A204.1 (cell line): ENCODE data around the gene SCN2A.

Experiments used
- FAIRE-seq: peaks from 2 replicates; lab custom pipeline; 2012; peaks lifted over from hg19 to GRCh38; lab: Jason Lieb, UNC

Gene SCN2A

DNA sequence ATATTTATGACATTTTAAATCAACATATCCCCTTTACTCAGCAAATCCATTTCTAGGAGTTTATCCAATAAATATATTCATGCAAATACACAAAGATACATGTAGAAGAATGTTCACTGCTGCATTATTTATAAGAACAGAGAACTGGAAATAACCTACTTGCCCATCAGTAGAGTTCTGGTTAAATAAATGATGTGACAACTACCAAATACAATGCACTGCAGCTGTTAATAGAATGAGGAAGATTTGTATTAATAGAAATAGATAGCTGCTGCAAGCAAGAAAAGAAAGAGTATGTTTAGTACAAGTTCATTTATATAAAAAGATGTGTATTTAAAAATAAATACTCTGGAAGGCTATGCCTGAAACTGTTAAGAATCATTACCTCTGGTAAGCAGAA is 181.0 kb downstream of the SCN2A start:
- FAIRE-seq, result no peak

DNA sequence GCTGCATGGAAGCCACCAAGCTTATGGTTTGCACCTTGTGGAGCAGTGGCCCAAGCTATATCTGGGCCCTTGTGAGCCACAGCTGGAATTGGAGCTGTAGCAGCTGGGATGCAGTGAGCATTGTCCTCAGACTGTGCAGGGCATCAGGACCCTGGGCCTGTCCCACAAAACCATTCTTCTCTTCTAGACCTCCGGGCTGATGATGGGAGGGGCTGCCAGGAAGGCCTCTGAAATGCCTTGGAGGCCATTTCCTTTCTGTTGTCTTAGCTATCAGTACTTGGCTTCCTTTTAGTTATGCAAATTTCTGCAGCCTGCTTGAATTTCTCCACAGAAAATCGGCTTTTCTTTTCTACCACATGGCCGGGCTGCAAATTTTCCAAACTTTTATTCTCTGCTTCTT is 183.9 kb downstream of the SCN2A start:
- no peak for FAIRE-seq

DNA sequence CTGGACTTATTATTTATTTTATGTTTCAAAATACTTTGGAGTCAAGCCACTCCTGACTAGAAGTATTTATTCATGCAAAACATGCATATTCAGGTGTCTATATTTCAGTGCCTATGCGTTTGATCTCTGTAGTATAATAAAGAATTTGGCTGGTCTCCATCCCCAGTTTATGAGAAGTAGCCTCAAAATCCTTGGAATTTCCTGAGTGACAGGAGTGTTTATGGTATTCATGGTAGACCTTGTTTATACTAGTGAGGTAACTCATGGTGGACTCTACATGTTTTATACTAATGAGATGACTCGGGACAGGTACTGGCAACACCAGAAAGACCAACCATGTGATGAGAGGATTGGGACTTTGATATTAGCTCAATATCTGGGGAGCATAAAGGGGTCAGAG is 186.3 kb downstream of the SCN2A start:
- no peak for FAIRE-seq

DNA sequence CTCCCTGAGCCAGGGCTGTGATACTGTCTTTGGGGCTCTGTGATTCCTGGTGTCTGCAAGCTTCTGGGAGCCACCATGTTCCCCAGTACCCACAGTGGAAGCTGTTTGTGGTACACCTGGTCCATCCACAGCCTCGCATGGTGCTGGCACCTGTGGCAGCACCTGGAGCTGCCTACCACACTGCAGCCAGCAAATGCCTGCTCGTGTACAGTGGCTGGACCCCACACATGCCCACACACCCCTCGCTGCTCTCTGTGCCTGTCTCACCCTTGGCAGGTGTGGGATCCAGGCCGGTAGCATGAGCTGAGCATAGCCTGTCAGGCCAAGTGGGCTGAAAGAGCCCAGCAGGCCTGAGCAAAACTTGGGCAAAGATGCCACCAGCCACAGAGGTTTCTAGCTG is 188.5 kb downstream of the SCN2A start:
- FAIRE-seq, result no peak

DNA sequence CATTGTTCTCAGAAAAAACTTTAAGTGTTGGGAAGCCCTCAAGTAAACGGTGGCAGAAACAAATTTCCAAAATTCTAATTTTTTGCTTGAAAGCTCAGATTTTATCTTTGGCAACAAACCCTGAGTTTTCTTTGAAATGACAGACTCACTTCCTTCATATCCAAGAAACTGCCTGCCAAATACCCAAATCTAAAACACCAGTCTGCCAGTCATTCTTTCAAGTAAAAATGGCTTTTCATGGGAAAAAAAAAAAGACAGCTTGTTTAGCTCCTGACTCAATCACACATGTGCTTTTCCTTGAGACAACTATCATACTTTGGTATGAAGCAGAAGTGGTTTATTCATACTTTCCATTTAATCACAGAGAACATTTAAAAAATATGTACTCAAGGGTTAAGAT is 189.7 kb downstream of the SCN2A start:
- FAIRE-seq, result no peak

DNA sequence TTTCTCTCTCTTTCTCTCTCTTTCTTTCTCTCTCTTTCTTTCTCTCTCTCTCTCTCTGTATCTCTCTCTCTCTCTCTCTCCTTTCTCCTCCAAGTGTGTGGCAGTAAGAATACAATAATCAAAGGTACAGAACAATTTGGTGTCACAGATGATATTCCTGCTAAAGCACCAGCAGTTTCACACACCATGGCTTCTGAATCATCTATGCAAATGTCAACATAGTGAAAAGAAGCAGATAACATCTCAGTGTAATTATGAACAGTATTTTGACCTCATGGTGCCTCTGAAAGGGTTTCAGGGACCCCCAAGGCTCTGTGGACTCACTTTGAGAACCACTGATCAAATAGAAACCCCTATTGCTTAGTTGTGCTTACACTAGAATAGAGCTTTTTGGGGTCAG is 191.8 kb downstream of the SCN2A start:
- FAIRE-seq, result no peak

DNA sequence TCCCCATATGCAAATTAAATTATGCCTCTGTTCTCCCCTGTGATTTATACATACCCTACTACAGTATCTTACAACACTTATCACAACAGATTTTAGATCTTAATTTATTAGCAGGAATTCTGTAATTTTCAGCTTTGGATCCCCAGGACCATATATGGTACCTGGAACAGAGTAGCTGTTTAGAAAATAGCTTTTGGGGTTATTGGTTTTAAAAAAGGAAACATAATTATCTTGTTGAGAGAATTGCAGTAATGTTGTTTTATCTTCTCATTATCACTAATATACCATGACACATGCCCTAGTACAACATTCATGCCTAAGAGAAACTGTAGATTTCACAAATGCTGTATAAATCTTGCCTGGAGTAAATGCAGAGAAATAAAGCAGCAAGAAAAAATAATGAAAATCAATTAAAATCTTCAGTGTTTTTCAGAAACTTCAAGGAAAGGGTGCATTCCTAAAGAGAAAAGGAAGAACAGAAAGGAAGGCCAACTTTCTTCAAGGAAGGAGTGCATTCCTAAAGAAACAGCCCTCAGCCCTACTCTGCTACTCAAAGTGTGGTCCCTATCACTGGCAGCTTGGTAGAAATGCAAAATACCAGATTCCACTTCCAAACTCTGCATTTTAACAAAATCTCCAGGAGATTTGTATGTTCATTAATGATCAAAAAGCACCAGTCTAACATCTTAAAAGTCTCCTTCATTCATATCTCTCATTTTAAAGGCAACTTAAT is 193.2 kb downstream of the SCN2A start:
- no peak for FAIRE-seq

DNA sequence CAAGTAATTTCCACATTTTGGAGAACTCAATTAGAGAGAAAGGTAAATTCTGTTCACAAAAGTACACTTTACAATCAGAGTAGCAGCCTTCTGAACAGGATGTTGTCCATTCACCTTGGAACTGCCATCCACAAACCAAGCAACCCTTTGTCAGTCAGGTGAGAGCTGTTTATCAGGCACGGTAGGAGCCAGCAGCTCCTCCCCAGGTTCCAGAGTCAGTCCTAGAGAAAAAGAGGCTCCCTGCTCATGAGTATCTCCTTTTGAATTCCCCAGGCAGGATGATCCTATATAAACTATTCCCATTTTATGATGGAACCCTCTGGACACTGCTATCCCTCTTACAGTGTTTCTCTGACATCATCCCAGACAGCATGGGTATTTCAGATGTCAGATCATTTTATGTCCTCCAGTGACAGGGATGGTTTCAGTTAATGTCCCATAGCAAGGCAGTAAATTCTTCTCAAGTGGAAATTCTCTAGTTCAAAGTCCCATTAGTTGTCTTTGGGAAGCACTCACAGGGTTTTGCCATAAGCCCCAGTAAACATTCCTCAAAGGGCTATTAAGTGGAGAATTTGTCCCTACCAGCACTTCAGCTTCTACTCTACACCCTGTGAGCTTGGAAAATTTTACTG is 195.8 kb downstream of the SCN2A start:
- no peak for FAIRE-seq

DNA sequence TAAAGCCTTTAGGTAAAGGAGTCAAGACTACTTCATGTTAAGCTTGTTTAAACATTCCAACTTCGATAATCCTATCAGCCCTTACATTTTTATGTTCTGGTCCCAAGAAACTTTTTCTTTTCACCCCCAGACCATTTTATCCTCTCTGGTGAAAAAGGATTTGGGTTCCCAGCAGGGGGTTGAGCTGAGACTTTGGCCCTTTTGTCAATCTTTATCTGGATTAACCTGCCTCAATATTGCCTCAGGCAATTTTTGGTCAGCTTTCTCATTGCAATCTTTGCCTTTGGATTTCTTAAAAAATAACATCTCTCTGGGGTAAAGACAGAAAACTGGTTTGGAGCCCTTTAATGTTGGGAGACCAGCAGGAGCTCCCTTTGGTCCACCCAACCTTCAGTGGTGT is 196.4 kb downstream of the SCN2A start:
- FAIRE-seq, result no peak

DNA sequence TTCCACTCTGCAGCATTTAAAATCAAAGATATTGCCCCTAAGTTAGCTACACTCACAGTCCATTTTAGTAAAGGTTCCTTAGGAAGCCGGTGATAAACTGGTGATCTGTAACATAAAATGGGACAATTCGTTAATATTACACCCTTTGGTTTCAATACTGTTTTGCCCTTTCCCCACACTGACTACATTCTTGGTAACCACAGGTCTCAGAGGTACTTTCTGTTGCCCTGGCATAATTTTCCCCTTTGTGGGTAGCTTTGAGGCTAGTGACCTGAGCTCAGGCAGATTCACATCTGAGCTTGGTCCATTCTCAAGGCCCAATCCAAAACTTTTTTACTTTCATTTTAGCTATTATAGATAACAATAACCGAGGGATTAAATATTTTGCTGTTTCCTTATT is 197.3 kb downstream of the SCN2A start:
- FAIRE-seq, result no peak

DNA sequence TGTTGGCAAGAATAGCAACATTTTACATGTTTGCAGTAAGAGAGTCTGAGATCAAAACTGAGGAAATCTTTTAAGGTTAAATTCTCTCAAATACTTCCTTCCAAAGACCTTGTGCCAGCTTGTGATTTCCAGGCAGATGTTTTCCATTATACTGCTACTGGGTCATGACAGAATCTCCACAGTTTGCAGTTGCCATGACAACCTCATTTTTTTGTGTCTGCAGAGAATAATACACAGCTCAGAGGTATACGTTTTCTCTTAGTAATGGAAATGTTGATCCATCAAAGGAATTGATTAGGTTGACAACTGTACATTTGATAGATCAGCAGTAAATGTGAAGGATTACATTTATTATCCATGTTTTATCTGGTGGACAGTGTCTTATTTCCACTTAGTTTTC is 201.2 kb downstream of the SCN2A start:
- no peak for FAIRE-seq
